ENCODE data around the gene DENND1A.

The DENND1A gene

GRCh38 chr9:123727332-123727731 lies 202.6 kb downstream of the DENND1A start:
- Histone ChIP-seq H3K9me3 (ENCODE audit: control insufficient read depth, low read length) (no peaks in the 10 kb centered on the region), H3K36me3 (ENCODE audit: control insufficient read depth, insufficient read depth, low read length) (no peaks in the 10 kb centered on the region), H3K4me2 (ENCODE audit: low read length) (no peak overlapping the region), H3K27me3 (ENCODE audit: control insufficient read depth, insufficient read depth, low read length) (no peaks in the 10 kb centered on the region), H3K4me3 (ENCODE audit: low read depth, low read length) (no peak overlapping the region), H3K9ac (no peak overlapping the region), H3K27ac (no peak overlapping the region), H3K4me1 (no peaks in the 10 kb centered on the region), H2AFZ (no peak overlapping the region), H3K79me2 (peaks cover 6% of the 10 kb centered on the region)
- TF ChIP-seq CTCF (IDR thresholded peaks at IDR 0.05) = no peak

- H3K79me2 ChIP-seq = peaks cover 8% of the 10 kb centered on the region
- H3K4me3 ChIP-seq (ENCODE audit: low read depth, low read length) = no peak overlapping the region
- no peaks in the 10 kb centered on the region for H3K4me1 ChIP-seq
- no peak overlapping the region for H2AFZ ChIP-seq
- H3K4me2 ChIP-seq (ENCODE audit: low read length) = no peak overlapping the region
- H3K9me3 ChIP-seq (ENCODE audit: control insufficient read depth, low read length) = no peaks in the 10 kb centered on the region
- no peak overlapping the region for H3K9ac ChIP-seq
- no peaks in the 10 kb centered on the region for H3K27me3 ChIP-seq (ENCODE audit: control insufficient read depth, insufficient read depth, low read length)
- no peak overlapping the region for H3K27ac ChIP-seq
- H3K36me3 ChIP-seq (ENCODE audit: control insufficient read depth, insufficient read depth, low read length) = no peaks in the 10 kb centered on the region
- no peak for TF ChIP-seq CTCF (IDR thresholded peaks at IDR 0.05)
Measured at GRCh38 chr9:123725389-123725788, 204.5 kb downstream of the DENND1A start.

GRCh38 chr9:123724211-123724796 lies 205.6 kb downstream of the DENND1A start:
- H3K36me3 ChIP-seq (ENCODE audit: control insufficient read depth, insufficient read depth, low read length) = no peaks in the 10 kb centered on the region
- no peaks in the 10 kb centered on the region for H3K4me1 ChIP-seq
- H3K79me2 ChIP-seq = peaks cover 8% of the 10 kb centered on the region
- H3K9ac ChIP-seq = no peak overlapping the region
- no peaks in the 10 kb centered on the region for H3K27me3 ChIP-seq (ENCODE audit: control insufficient read depth, insufficient read depth, low read length)
- H3K4me2 ChIP-seq (ENCODE audit: low read length) = no peak overlapping the region
- H3K9me3 ChIP-seq (ENCODE audit: control insufficient read depth, low read length) = no peaks in the 10 kb centered on the region
- no peak overlapping the region for H3K27ac ChIP-seq
- no peak overlapping the region for H2AFZ ChIP-seq
- TF ChIP-seq CTCF (IDR thresholded peaks at IDR 0.05) = no peak
- no peak overlapping the region for H3K4me3 ChIP-seq (ENCODE audit: low read depth, low read length)

GRCh38 chr9:123723135-123723875 lies 206.6 kb downstream of the DENND1A start:
- H3K27ac ChIP-seq = no peak overlapping the region
- TF ChIP-seq CTCF (IDR thresholded peaks at IDR 0.05) = no peak
- H3K4me2 ChIP-seq (ENCODE audit: low read length) = no peak overlapping the region
- H3K4me1 ChIP-seq = no peaks in the 10 kb centered on the region
- no peaks in the 10 kb centered on the region for H3K9me3 ChIP-seq (ENCODE audit: control insufficient read depth, low read length)
- H3K36me3 ChIP-seq (ENCODE audit: control insufficient read depth, insufficient read depth, low read length) = no peaks in the 10 kb centered on the region
- no peak overlapping the region for H2AFZ ChIP-seq
- no peak overlapping the region for H3K4me3 ChIP-seq (ENCODE audit: low read depth, low read length)
- H3K79me2 ChIP-seq = peaks cover 10% of the 10 kb centered on the region
- H3K27me3 ChIP-seq (ENCODE audit: control insufficient read depth, insufficient read depth, low read length) = no peaks in the 10 kb centered on the region
- no peak overlapping the region for H3K9ac ChIP-seq

- Histone ChIP-seq H3K36me3 (ENCODE audit: control insufficient read depth, insufficient read depth, low read length) (no peaks in the 10 kb centered on the region), H2AFZ (no peak overlapping the region), H3K4me1 (no peaks in the 10 kb centered on the region), H3K9ac (no peak overlapping the region), H3K4me3 (ENCODE audit: low read depth, low read length) (no peak overlapping the region), H3K27ac (no peak overlapping the region), H3K27me3 (ENCODE audit: control insufficient read depth, insufficient read depth, low read length) (no peaks in the 10 kb centered on the region), H3K79me2 (peaks cover 10% of the 10 kb centered on the region), H3K9me3 (ENCODE audit: control insufficient read depth, low read length) (no peaks in the 10 kb centered on the region), H3K4me2 (ENCODE audit: low read length) (no peak overlapping the region)
- no peak for TF ChIP-seq CTCF (IDR thresholded peaks at IDR 0.05)
Measured at GRCh38 chr9:123722378-123722777, 207.5 kb downstream of the DENND1A start.
